Measurements from ENCODE around the gene RNASET2.

The RNASET2 gene

GRCh38 chr6:166935353-166935752 is 21.0 kb downstream of the RNASET2 start:
- H3K9me3 ChIP-seq (ENCODE audit: insufficient read depth, low read depth, low read length), result peaks cover 6% of the 10 kb centered on the region
- no peaks in the 10 kb centered on the region for H3K79me1 ChIP-seq (ENCODE audit: low read length)
- H4K8ac ChIP-seq (ENCODE audit: low read depth, low read length), result no peak overlapping the region
- H3K9ac ChIP-seq (ENCODE audit: low read length), result no peak overlapping the region
- no peak overlapping the region for H2AFZ ChIP-seq (ENCODE audit: insufficient read depth, low read length, poor library complexity)
- no peaks in the 10 kb centered on the region for H3K4me1 ChIP-seq (ENCODE audit: control insufficient read depth in 1 of 2, insufficient read depth in 2 of 2, low read length in 2 of 2)
- H3K14ac ChIP-seq (ENCODE audit: low read length), result no peak overlapping the region
- H4K12ac ChIP-seq (ENCODE audit: low read depth, low read length), result no peak overlapping the region
- no peaks in the 10 kb centered on the region for H3K79me2 ChIP-seq (ENCODE audit: control insufficient read depth, insufficient read depth, low read length, poor library complexity)
- H2BK120ac ChIP-seq (ENCODE audit: insufficient read depth, low read length, poor library complexity), result no peak overlapping the region
- H3K4ac ChIP-seq (ENCODE audit: low read depth, low read length), result no peak overlapping the region
- H2AK5ac ChIP-seq (ENCODE audit: low read length), result no peak overlapping the region
- no peak overlapping the region for H3K18ac ChIP-seq (ENCODE audit: low read length)
- H3K27me3 ChIP-seq (ENCODE audit: insufficient read depth, low read length), result no peaks in the 10 kb centered on the region
- H3K27ac ChIP-seq (ENCODE audit: low read depth, low read length), result no peak overlapping the region
- no peak overlapping the region for H3K23ac ChIP-seq (ENCODE audit: low read length)
- peaks cover 0 to 3% of the 10 kb centered on the region in 2 experiments for H3K36me3 ChIP-seq (ENCODE audit: control insufficient read depth in 1 of 2, insufficient read depth in 2 of 2, low read length in 2 of 2)
- no peak overlapping the region for H2BK5ac ChIP-seq (ENCODE audit: low read depth, low read length, poor library complexity)
- H4K91ac ChIP-seq (ENCODE audit: low read depth, low read length), result no peak overlapping the region
- H3K4me2 ChIP-seq (ENCODE audit: low read length), result no peak overlapping the region
- no peak overlapping the region for H3K4me3 ChIP-seq (ENCODE audit: low read depth, low read length)
- H2BK12ac ChIP-seq (ENCODE audit: low read length), result no peak overlapping the region
- no peak for DNase-seq
- no CpG with 5 or more reads among the region's 7 CpGs for WGBS (ENCODE audit: extremely low coverage, insufficient coverage, insufficient read length)

GRCh38 chr6:166934174-166934573 is 22.2 kb downstream of the RNASET2 start:
- no peaks in the 10 kb centered on the region for H3K79me1 ChIP-seq (ENCODE audit: low read length)
- no peak overlapping the region for H2BK12ac ChIP-seq (ENCODE audit: low read length)
- no peak overlapping the region for H3K4ac ChIP-seq (ENCODE audit: low read depth, low read length)
- no peaks in the 10 kb centered on the region for H3K27me3 ChIP-seq (ENCODE audit: insufficient read depth, low read length)
- no peak overlapping the region for H3K23ac ChIP-seq (ENCODE audit: low read length)
- WGBS (ENCODE audit: extremely low coverage, insufficient coverage, insufficient read length), result no CpG with 5 or more reads among the region's 8 CpGs
- H3K79me2 ChIP-seq (ENCODE audit: control insufficient read depth, insufficient read depth, low read length, poor library complexity), result no peaks in the 10 kb centered on the region
- H3K27ac ChIP-seq (ENCODE audit: low read depth, low read length), result no peak overlapping the region
- no peak overlapping the region for H2AFZ ChIP-seq (ENCODE audit: insufficient read depth, low read length, poor library complexity)
- no peak overlapping the region for H3K18ac ChIP-seq (ENCODE audit: low read length)
- no peak overlapping the region for H4K91ac ChIP-seq (ENCODE audit: low read depth, low read length)
- no peak overlapping the region for H4K12ac ChIP-seq (ENCODE audit: low read depth, low read length)
- H3K4me3 ChIP-seq (ENCODE audit: low read depth, low read length), result peak overlapping the region; percentile 37
- no peak for DNase-seq
- H3K4me2 ChIP-seq (ENCODE audit: low read length), result no peak overlapping the region
- peaks cover 9% of the 10 kb centered on the region for H3K9me3 ChIP-seq (ENCODE audit: insufficient read depth, low read depth, low read length)
- no peak overlapping the region for H2BK5ac ChIP-seq (ENCODE audit: low read depth, low read length, poor library complexity)
- H3K9ac ChIP-seq (ENCODE audit: low read length), result no peak overlapping the region
- H3K36me3 ChIP-seq (ENCODE audit: control insufficient read depth in 1 of 2, insufficient read depth in 2 of 2, low read length in 2 of 2), result peaks cover 0 to 3% of the 10 kb centered on the region in 2 experiments
- H3K14ac ChIP-seq (ENCODE audit: low read length), result no peak overlapping the region
- H2BK120ac ChIP-seq (ENCODE audit: insufficient read depth, low read length, poor library complexity), result no peak overlapping the region
- H4K8ac ChIP-seq (ENCODE audit: low read depth, low read length), result no peak overlapping the region
- H2AK5ac ChIP-seq (ENCODE audit: low read length), result no peak overlapping the region
- H3K4me1 ChIP-seq (ENCODE audit: control insufficient read depth in 1 of 2, insufficient read depth in 2 of 2, low read length in 2 of 2), result no peaks in the 10 kb centered on the region

GRCh38 chr6:166933396-166933795 is 23.0 kb downstream of the RNASET2 start:
- no peak overlapping the region for H3K27ac ChIP-seq (ENCODE audit: low read depth, low read length)
- H3K4me3 ChIP-seq (ENCODE audit: low read depth, low read length), result no peak overlapping the region
- no peaks in the 10 kb centered on the region for H3K27me3 ChIP-seq (ENCODE audit: insufficient read depth, low read length)
- H3K23ac ChIP-seq (ENCODE audit: low read length), result no peak overlapping the region
- H2AK5ac ChIP-seq (ENCODE audit: low read length), result no peak overlapping the region
- WGBS (ENCODE audit: extremely low coverage, insufficient coverage, insufficient read length), result no CpG with 5 or more reads among the region's 6 CpGs
- no peaks in the 10 kb centered on the region for H3K4me1 ChIP-seq (ENCODE audit: control insufficient read depth in 1 of 2, insufficient read depth in 2 of 2, low read length in 2 of 2)
- H2BK120ac ChIP-seq (ENCODE audit: insufficient read depth, low read length, poor library complexity), result no peak overlapping the region
- no peak overlapping the region for H2AFZ ChIP-seq (ENCODE audit: insufficient read depth, low read length, poor library complexity)
- no peak overlapping the region for H3K4ac ChIP-seq (ENCODE audit: low read depth, low read length)
- no peak for DNase-seq
- no peak overlapping the region for H2BK5ac ChIP-seq (ENCODE audit: low read depth, low read length, poor library complexity)
- H3K36me3 ChIP-seq (ENCODE audit: control insufficient read depth in 1 of 2, insufficient read depth in 2 of 2, low read length in 2 of 2), result peaks cover 0 to 3% of the 10 kb centered on the region in 2 experiments
- H3K79me2 ChIP-seq (ENCODE audit: control insufficient read depth, insufficient read depth, low read length, poor library complexity), result no peaks in the 10 kb centered on the region
- H3K9me3 ChIP-seq (ENCODE audit: insufficient read depth, low read depth, low read length), result peaks cover 9% of the 10 kb centered on the region
- H4K8ac ChIP-seq (ENCODE audit: low read depth, low read length), result no peak overlapping the region
- H3K14ac ChIP-seq (ENCODE audit: low read length), result no peak overlapping the region
- no peak overlapping the region for H3K4me2 ChIP-seq (ENCODE audit: low read length)
- H3K79me1 ChIP-seq (ENCODE audit: low read length), result no peaks in the 10 kb centered on the region
- no peak overlapping the region for H3K18ac ChIP-seq (ENCODE audit: low read length)
- no peak overlapping the region for H2BK12ac ChIP-seq (ENCODE audit: low read length)
- H4K12ac ChIP-seq (ENCODE audit: low read depth, low read length), result no peak overlapping the region
- no peak overlapping the region for H4K91ac ChIP-seq (ENCODE audit: low read depth, low read length)
- H3K9ac ChIP-seq (ENCODE audit: low read length), result no peak overlapping the region

GRCh38 chr6:166932616-166933015 is 23.7 kb downstream of the RNASET2 start:
- Histone ChIP-seq H3K23ac (ENCODE audit: low read length) (no peak overlapping the region), H2BK12ac (ENCODE audit: low read length) (no peak overlapping the region), H3K4ac (ENCODE audit: low read depth, low read length) (no peak overlapping the region), H3K4me2 (ENCODE audit: low read length) (no peak overlapping the region), H3K79me2 (ENCODE audit: control insufficient read depth, insufficient read depth, low read length, poor library complexity) (no peaks in the 10 kb centered on the region), H4K91ac (ENCODE audit: low read depth, low read length) (no peak overlapping the region), H3K4me1 (ENCODE audit: control insufficient read depth in 1 of 2, insufficient read depth in 2 of 2, low read length in 2 of 2) (no peaks in the 10 kb centered on the region), H2BK120ac (ENCODE audit: insufficient read depth, low read length, poor library complexity) (no peak overlapping the region), H3K9me3 (ENCODE audit: insufficient read depth, low read depth, low read length) (peaks cover 6% of the 10 kb centered on the region), H3K9ac (ENCODE audit: low read length) (no peak overlapping the region), H3K36me3 (ENCODE audit: control insufficient read depth in 1 of 2, insufficient read depth in 2 of 2, low read length in 2 of 2) (no peaks in the 10 kb centered on the region), H3K4me3 (ENCODE audit: low read depth, low read length) (no peak overlapping the region), H3K27me3 (ENCODE audit: insufficient read depth, low read length) (no peaks in the 10 kb centered on the region), H2AFZ (ENCODE audit: insufficient read depth, low read length, poor library complexity) (no peak overlapping the region), H4K12ac (ENCODE audit: low read depth, low read length) (no peak overlapping the region), H3K27ac (ENCODE audit: low read depth, low read length) (no peak overlapping the region), H3K79me1 (ENCODE audit: low read length) (no peaks in the 10 kb centered on the region), H2BK5ac (ENCODE audit: low read depth, low read length, poor library complexity) (no peak overlapping the region), H2AK5ac (ENCODE audit: low read length) (no peak overlapping the region), H3K14ac (ENCODE audit: low read length) (no peak overlapping the region), H3K18ac (ENCODE audit: low read length) (no peak overlapping the region), H4K8ac (ENCODE audit: low read depth, low read length) (no peak overlapping the region)
- DNase-seq, result no peak
- no CpG with 5 or more reads among the region's 10 CpGs for WGBS (ENCODE audit: extremely low coverage, insufficient coverage, insufficient read length)

Measured in trophoblast cell (in vitro differentiated cells and primary cell).